Choroid plexus epithelial cell (primary cell): ENCODE data around the gene PRKCA.

Experiments
- DNase-seq: peaks from one replicate; pipeline ENCODE4 v3.0.0-alpha.2; 2010; ENCODE audit warnings: low read depth
- H3K4me3 ChIP-seq: 2 replicates; pipeline ENCODE4 v1.5.1; 2011; ENCODE audit warnings: low read depth, mild to moderate bottlenecking, control low read depth, low read length, moderate library complexity
- CTCF ChIP-seq: conservative IDR thresholded peaks from 2 replicates; pipeline ENCODE4 v1.5.1; 2011; ENCODE audit warnings: low read depth, mild to moderate bottlenecking, control low read depth, inconsistent platforms, low read length, moderate library complexity

The PRKCA gene

GRCh38 chr17:66514227-66514806, 211.9 kb downstream of the PRKCA start:
- no peak overlapping the region for H3K4me3 ChIP-seq
- DNase-seq = no peak
- no peak for TF ChIP-seq CTCF

- TF ChIP-seq CTCF = no peak
- no peak for DNase-seq
- H3K4me3 ChIP-seq = no peak overlapping the region
Observed at GRCh38 chr17:66515974-66516373, 213.6 kb downstream of the PRKCA start.

GRCh38 chr17:66517336-66518009, 215.1 kb downstream of the PRKCA start:
- no peak for DNase-seq
- TF ChIP-seq CTCF = no peak
- H3K4me3 ChIP-seq = no peak overlapping the region

GRCh38 chr17:66518108-66518507, 215.7 kb downstream of the PRKCA start:
- peak; percentile 51 for DNase-seq
- TF ChIP-seq CTCF = no peak
- H3K4me3 ChIP-seq = no peak overlapping the region

- DNase-seq = no peak
- no peak for TF ChIP-seq CTCF
- no peak overlapping the region for H3K4me3 ChIP-seq
Observed at GRCh38 chr17:66518677-66519076, 216.3 kb downstream of the PRKCA start.

GRCh38 chr17:66519154-66519553, 216.7 kb downstream of the PRKCA start:
- no peak for DNase-seq

More at GRCh38 chr17:66519154-66519553, 216.7 kb downstream of the PRKCA start:
- TF ChIP-seq CTCF = no peak
- no peak overlapping the region for H3K4me3 ChIP-seq
